Loucy (cell line): ENCODE results near the gene FRS2.

Experiments
- EZH2phosphoT487 ChIP-seq: fragments of 200-600 bp; IDR thresholded peaks from 2 replicates; pipeline ENCODE4 v1.6.1; 2018; ENCODE audit warnings: antibody characterized with exemption, mild to moderate bottlenecking, moderate library complexity, borderline replicate concordance
- TF ChIP-seq, protein P1 (sequence below): fragments of 200-600 bp; sonication (generic); conservative IDR thresholded peaks from 2 replicates; pipeline ENCODE4 v1.5.1; 2014; ENCODE audit warnings: mild to moderate bottlenecking, antibody characterized with exemption, low read length

DNA sequence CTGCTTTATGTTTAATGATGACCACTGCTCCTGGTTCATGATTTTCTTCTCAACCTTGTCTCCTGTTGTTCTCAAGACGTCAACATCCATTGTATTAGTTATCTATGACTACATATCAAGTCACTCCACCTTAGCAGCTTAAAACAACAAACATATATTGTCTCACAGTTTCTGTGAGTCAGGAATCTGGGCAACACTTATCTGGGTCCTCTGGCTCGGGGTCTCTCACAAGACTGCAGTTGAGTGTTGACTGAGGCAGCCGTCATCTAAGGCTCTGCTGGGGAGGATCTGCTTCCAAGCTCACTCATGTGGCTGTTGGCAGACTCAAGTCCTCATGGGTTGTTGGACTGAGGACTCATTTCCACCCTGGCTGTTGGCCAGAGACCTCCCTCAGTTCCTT lies 27.3 kb upstream of the FRS2 start:
- TF ChIP-seq, protein P1, sequence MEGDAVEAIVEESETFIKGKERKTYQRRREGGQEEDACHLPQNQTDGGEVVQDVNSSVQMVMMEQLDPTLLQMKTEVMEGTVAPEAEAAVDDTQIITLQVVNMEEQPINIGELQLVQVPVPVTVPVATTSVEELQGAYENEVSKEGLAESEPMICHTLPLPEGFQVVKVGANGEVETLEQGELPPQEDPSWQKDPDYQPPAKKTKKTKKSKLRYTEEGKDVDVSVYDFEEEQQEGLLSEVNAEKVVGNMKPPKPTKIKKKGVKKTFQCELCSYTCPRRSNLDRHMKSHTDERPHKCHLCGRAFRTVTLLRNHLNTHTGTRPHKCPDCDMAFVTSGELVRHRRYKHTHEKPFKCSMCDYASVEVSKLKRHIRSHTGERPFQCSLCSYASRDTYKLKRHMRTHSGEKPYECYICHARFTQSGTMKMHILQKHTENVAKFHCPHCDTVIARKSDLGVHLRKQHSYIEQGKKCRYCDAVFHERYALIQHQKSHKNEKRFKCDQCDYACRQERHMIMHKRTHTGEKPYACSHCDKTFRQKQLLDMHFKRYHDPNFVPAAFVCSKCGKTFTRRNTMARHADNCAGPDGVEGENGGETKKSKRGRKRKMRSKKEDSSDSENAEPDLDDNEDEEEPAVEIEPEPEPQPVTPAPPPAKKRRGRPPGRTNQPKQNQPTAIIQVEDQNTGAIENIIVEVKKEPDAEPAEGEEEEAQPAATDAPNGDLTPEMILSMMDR: no peak
- TF ChIP-seq EZH2phosphoT487: no peak
